Uterus (tissue), 2 donors: ENCODE data around the gene LPCAT1.

Experiments used
- POLR2A ChIP-seq, 2 donors: fragments of 450-650 bp; IDR thresholded peaks; one replicate each; pipeline ENCODE4 v1.6.1; 2016; ENCODE audit warnings: antibody characterized with exemption in 2 of 2, mild to moderate bottlenecking in 1 of 2, moderate library complexity in 1 of 2
- TF ChIP-seq, protein P1 (sequence below), 4 experiments: fragments of 200-600 bp in 2 of 4; fragments of 450-650 bp in 2 of 4; sonication (generic) in 2 of 4; IDR thresholded peaks; one replicate each; pipeline ENCODE4 v1.5.1; 2016 to 2019; ENCODE audit warnings: antibody characterized with exemption in 4 of 4, mild to moderate bottlenecking in 2 of 4, moderate library complexity in 1 of 4

DNA sequence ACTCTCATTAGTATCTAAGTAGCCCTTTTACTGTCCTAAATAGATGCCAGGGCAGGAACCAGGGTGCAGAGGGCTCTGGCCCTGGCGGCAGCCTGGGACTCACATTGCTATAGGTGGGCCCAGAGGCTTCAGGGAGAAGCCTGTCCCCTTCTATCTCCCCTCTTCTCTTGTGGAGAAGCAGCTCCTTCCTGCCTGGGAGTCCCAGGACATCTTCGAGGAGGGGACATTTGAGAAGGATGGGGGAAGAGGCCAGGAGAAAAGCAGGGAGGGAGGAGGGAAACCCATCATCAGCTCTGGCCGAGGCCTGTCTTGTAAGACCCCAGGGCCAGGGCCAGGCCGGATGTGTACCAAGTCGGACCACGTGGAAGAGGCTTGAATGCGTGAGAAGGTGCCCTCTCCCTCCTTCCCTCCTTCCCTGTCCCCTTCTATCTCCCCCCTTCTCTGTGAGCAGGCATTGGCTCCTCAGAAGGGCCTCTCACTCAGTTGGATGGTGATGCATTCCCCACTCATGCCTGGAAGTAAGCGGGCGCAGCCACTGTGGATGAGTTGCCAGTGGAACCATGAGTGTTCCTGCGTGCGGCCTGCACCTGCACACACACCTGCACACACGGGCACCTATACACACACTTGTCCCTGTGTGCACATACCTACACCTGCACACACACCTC is 20.7 kb upstream of the LPCAT1 start:
- TF ChIP-seq, protein P1, sequence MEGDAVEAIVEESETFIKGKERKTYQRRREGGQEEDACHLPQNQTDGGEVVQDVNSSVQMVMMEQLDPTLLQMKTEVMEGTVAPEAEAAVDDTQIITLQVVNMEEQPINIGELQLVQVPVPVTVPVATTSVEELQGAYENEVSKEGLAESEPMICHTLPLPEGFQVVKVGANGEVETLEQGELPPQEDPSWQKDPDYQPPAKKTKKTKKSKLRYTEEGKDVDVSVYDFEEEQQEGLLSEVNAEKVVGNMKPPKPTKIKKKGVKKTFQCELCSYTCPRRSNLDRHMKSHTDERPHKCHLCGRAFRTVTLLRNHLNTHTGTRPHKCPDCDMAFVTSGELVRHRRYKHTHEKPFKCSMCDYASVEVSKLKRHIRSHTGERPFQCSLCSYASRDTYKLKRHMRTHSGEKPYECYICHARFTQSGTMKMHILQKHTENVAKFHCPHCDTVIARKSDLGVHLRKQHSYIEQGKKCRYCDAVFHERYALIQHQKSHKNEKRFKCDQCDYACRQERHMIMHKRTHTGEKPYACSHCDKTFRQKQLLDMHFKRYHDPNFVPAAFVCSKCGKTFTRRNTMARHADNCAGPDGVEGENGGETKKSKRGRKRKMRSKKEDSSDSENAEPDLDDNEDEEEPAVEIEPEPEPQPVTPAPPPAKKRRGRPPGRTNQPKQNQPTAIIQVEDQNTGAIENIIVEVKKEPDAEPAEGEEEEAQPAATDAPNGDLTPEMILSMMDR (IDR thresholded peaks at IDR 0.05), result no peak
- no peak for TF ChIP-seq POLR2A (IDR thresholded peaks at IDR 0.05)
